IMR-90 (cell line): ENCODE data around the gene ACHE. TPM values are rescaled to one million over a fixed set of nuclear protein-coding genes. Genes with fewer than 3 reads are reported as not detected.
A peak's percentile ranks its signal among the peaks of the same experiment; 100 is the strongest.

Experiments
- ATAC-seq: fragments of 200-7000 bp; cut with Tn5 transposase; 2 replicates; pipeline ENCODE4 v1.9.1; 2020; ENCODE audit warnings: low read depth, mild to moderate bottlenecking, moderate library complexity
- BruUV-seq: library from RNA; stranded (reverse); fragments of 400-500 nt; replicated peaks from 2 replicates; lab custom pipeline; 2021; lab: Mats Ljungman, UMichigan
- CTCF ChIA-PET: fragments of 300-600 bp; formaldehyde crosslinking; extraction: SDS; loops from one replicate; lab custom pipeline; 2021; ENCODE audit warnings: antibody characterized with exemption; lab: Yijun Ruan, JAX
- POLR2A ChIA-PET: fragments of 300-600 bp; sonication (Branson Sonifier 250); formaldehyde crosslinking; loops from one replicate; lab custom pipeline; 2022; ENCODE audit warnings: antibody characterized with exemption; ENCODE audit not compliant: unreplicated experiment; lab: Charles Lee
- DNase-seq: peaks from one replicate; pipeline ENCODE4 v3.0.0; 2013
- H2AFZ ChIP-seq: replicated peaks from 2 replicates; pipeline ENCODE3; 2013; ENCODE audit warnings: low read length, mild to moderate bottlenecking; ENCODE audit not compliant: poor library complexity
- H2AK5ac ChIP-seq: 2 replicates; pipeline ENCODE4 v1.6.1; 2013; ENCODE audit warnings: low read depth, low read length, inconsistent platforms
- H2AK9ac ChIP-seq: replicated peaks from 2 replicates; pipeline ENCODE3; 2013; ENCODE audit warnings: mild to moderate bottlenecking, low read depth, low read length, moderate library complexity; ENCODE audit not compliant: poor library complexity
- H2BK120ac ChIP-seq: 2 replicates; pipeline ENCODE4 v1.6.1; 2013; ENCODE audit warnings: low read depth, low read length, inconsistent platforms
- H2BK15ac ChIP-seq: 3 replicates; pipeline ENCODE4 v1.6.1; 2013; ENCODE audit warnings: low read depth, low read length, inconsistent platforms
- H2BK20ac ChIP-seq: 2 replicates; pipeline ENCODE4 v1.6.1; 2013; ENCODE audit warnings: low read depth, mild to moderate bottlenecking, inconsistent platforms, low read length, moderate library complexity
- H2BK5ac ChIP-seq: 2 replicates; pipeline ENCODE4 v1.6.1; 2013; ENCODE audit warnings: mild to moderate bottlenecking, low read depth, low read length, inconsistent platforms; ENCODE audit not compliant: poor library complexity, severe bottlenecking
- H3K14ac ChIP-seq: replicated peaks from 2 replicates; pipeline ENCODE4 v1.6.1; 2013; ENCODE audit warnings: low read depth, low read length, inconsistent platforms
- H3K18ac ChIP-seq: 2 replicates; pipeline ENCODE4 v1.6.1; 2013; ENCODE audit warnings: low read depth, low read length, control low read depth
- H3K23ac ChIP-seq: 2 replicates; pipeline ENCODE4 v1.6.1; 2013; ENCODE audit warnings: low read depth, low read length, inconsistent platforms
- H3K27ac ChIP-seq: 2 replicates; pipeline ENCODE4 v1.5.1; 2013; ENCODE audit warnings: mild to moderate bottlenecking, control low read depth, low read length; ENCODE audit not compliant: insufficient read depth
- H3K27me3 ChIP-seq: 2 replicates; pipeline ENCODE4 v1.6.1; 2013; ENCODE audit warnings: low read length; ENCODE audit not compliant: control insufficient read depth, insufficient read depth
- H3K36me3 ChIP-seq: 2 replicates; pipeline ENCODE4 v1.6.1; 2013; ENCODE audit warnings: low read length, mixed read lengths; ENCODE audit not compliant: control insufficient read depth, insufficient read depth
- H3K4ac ChIP-seq: 2 replicates; pipeline ENCODE4 v1.6.1; 2013; ENCODE audit warnings: low read depth, low read length, inconsistent platforms
- H3K4me1 ChIP-seq: 2 replicates; pipeline ENCODE4 v1.6.1; 2013; ENCODE audit warnings: low read length, mixed read lengths; ENCODE audit not compliant: control insufficient read depth, insufficient read depth
- H3K4me2 ChIP-seq: 2 replicates; pipeline ENCODE4 v1.6.1; 2013; ENCODE audit warnings: low read depth, mild to moderate bottlenecking, control low read depth, low read length, moderate library complexity
- H3K4me3 ChIP-seq: 2 replicates; pipeline ENCODE4 v1.5.1; 2013; ENCODE audit warnings: low read depth, mild to moderate bottlenecking, control low read depth, low read length, moderate library complexity; ENCODE audit not compliant: insufficient read depth
- H3K56ac ChIP-seq: 2 replicates; pipeline ENCODE4 v1.6.1; 2013; ENCODE audit warnings: low read length, inconsistent platforms; ENCODE audit not compliant: insufficient read depth; ENCODE audit errors: extremely low read depth
- H3K79me1 ChIP-seq, 2 experiments: 2 replicates each; pipeline ENCODE4 v1.6.1; 2013; ENCODE audit warnings: low read length in 2 of 2, inconsistent platforms in 1 of 2, low read depth in 1 of 2
- H3K9ac ChIP-seq: 2 replicates; pipeline ENCODE4 v1.6.1; 2013; ENCODE audit warnings: low read depth, low read length, control low read depth
- H3K9me1 ChIP-seq: 2 replicates; pipeline ENCODE4 v1.6.1; 2013; ENCODE audit warnings: low read length, inconsistent platforms; ENCODE audit not compliant: insufficient read depth
- H3K9me3 ChIP-seq: 2 replicates; pipeline ENCODE4 v1.6.1; 2013; ENCODE audit warnings: low read length; ENCODE audit not compliant: control insufficient read depth, insufficient read depth
- H4K20me1 ChIP-seq: 2 replicates; pipeline ENCODE4 v1.6.1; 2013; ENCODE audit warnings: low read length, inconsistent platforms; ENCODE audit not compliant: insufficient read depth
- H4K5ac ChIP-seq: 2 replicates; pipeline ENCODE4 v1.6.1; 2013; ENCODE audit warnings: mild to moderate bottlenecking, low read depth, low read length, control low read depth
- H4K8ac ChIP-seq, 2 experiments: 2 replicates each; pipeline ENCODE4 v1.6.1; 2013; ENCODE audit warnings: low read depth in 2 of 2, low read length in 2 of 2, control low read depth in 1 of 2, inconsistent platforms in 1 of 2
- H4K91ac ChIP-seq: 2 replicates; pipeline ENCODE4 v1.6.1; 2013; ENCODE audit warnings: low read depth, low read length, inconsistent platforms; ENCODE audit not compliant: insufficient read depth
- BHLHE40 ChIP-seq: fragments of 150-350 bp; IDR thresholded peaks from 2 replicates; pipeline ENCODE4 v1.6.1; 2016; ENCODE audit warnings: mild to moderate bottlenecking, low read depth, low read length
- CEBPB ChIP-seq: IDR thresholded peaks from 2 replicates; pipeline ENCODE4 v1.6.1; 2012; ENCODE audit warnings: low read depth, low read length, improper control_type of control experiment
- CHD1 ChIP-seq: IDR thresholded peaks from 2 replicates; pipeline ENCODE4 v1.6.1; 2012; ENCODE audit warnings: low read depth, low read length, improper control_type of control experiment
- FOS ChIP-seq: fragments of 150-350 bp; IDR thresholded peaks from 2 replicates; pipeline ENCODE4 v1.6.1; 2016; ENCODE audit warnings: low read depth, low read length
- MAFK ChIP-seq: IDR thresholded peaks from 2 replicates; pipeline ENCODE4 v1.6.1; 2012; ENCODE audit warnings: low read depth, low read length, improper control_type of control experiment
- MXI1 ChIP-seq: IDR thresholded peaks from 2 replicates; pipeline ENCODE4 v1.6.1; 2012; ENCODE audit warnings: low read depth, mild to moderate bottlenecking, low read length, moderate library complexity, borderline replicate concordance
- NFE2L2 ChIP-seq: fragments of 150-350 bp; IDR thresholded peaks from 2 replicates; pipeline ENCODE4 v1.6.1; 2016; ENCODE audit warnings: low read depth, mild to moderate bottlenecking, low read length
- POLR2A ChIP-seq: IDR thresholded peaks from 2 replicates; pipeline ENCODE4 v1.6.1; 2012; ENCODE audit warnings: mild to moderate bottlenecking, low read depth, low read length
- RAD21 ChIP-seq: IDR thresholded peaks from 2 replicates; pipeline ENCODE4 v1.6.1; 2012; ENCODE audit warnings: low read length, improper control_type of control experiment
- RFX5 ChIP-seq: IDR thresholded peaks from 2 replicates; pipeline ENCODE4 v1.8.0; 2012; ENCODE audit warnings: low read depth, mild to moderate bottlenecking, low read length, moderate library complexity
- SMC3 ChIP-seq: fragments of 150-350 bp; IDR thresholded peaks from 2 replicates; pipeline ENCODE4 v1.6.1; 2016; ENCODE audit warnings: low read depth, mild to moderate bottlenecking, antibody characterized with exemption, low read length, moderate library complexity
- WGBS, 2 experiments: methylation state at CpG; one replicate each; pipeline versions ENCODE4 v1.1.5 to v1.1.7; 2013; ENCODE audit warnings: missing lambda C conversion rate in 2 of 2; ENCODE audit not compliant: insufficient read length in 1 of 2; ENCODE audit errors: extremely low coverage in 2 of 2; 5-methylcytosine and 5-hydroxymethylcytosine counted together
- dilution Hi-C: fragments of 300-500 bp; cut with HindIII; formaldehyde crosslinking; loops from one replicate; pipeline ENCODE4 v1.14.3; 2018; ENCODE audit warnings: low sequenced_read_pairs; ENCODE audit not compliant: unreplicated experiment
- in situ Hi-C: fragments of 300-500 bp; cut with MboI; formaldehyde crosslinking; loops from 3 replicates; pipeline ENCODE4 v1.14.3; 2019; ENCODE audit warnings: low sequenced_read_pairs, inconsistent platforms, mixed read lengths
- intact Hi-C: fragments of 100-400 bp; cut with micrococcal nuclease; formaldehyde crosslinking; loops from 2 replicates; pipeline ENCODE4 v1.10.0; 2022
- polyA plus RNA-seq, 3 experiments: library from polyadenylated mRNA; depleted of rRNA; stranded (reverse); fragments of >200 nt; gene quantifications; 2 replicates each; pipeline ENCODE4 v1.2.3, GENCODE V29; 2012; ENCODE audit warnings: low replicate concordance in 1 of 3
- total RNA-seq: library from RNA; depleted of rRNA; stranded (reverse); fragments of >200 nt; gene quantifications from 2 replicates; pipeline ENCODE4 v1.2.3, GENCODE V29; 2012
- TF ChIP-seq, protein P1 (sequence below): fragments of 150-350 bp; IDR thresholded peaks from 2 replicates; pipeline ENCODE4 v1.6.1; 2017; ENCODE audit warnings: mild to moderate bottlenecking, antibody characterized with exemption, low read length, low read depth
- TF ChIP-seq, protein P2 (sequence below): fragments of 150-350 bp; IDR thresholded peaks from 2 replicates; pipeline ENCODE4 v1.6.1; 2016; ENCODE audit warnings: low read depth, mild to moderate bottlenecking, low read length, moderate library complexity, borderline replicate concordance

Gene ACHE
- total and polyA plus RNA-seq, 2 of the 4 experiments (the other 2 are of a cell fraction) = 0.41 TPM; not detected in 1

DNA sequence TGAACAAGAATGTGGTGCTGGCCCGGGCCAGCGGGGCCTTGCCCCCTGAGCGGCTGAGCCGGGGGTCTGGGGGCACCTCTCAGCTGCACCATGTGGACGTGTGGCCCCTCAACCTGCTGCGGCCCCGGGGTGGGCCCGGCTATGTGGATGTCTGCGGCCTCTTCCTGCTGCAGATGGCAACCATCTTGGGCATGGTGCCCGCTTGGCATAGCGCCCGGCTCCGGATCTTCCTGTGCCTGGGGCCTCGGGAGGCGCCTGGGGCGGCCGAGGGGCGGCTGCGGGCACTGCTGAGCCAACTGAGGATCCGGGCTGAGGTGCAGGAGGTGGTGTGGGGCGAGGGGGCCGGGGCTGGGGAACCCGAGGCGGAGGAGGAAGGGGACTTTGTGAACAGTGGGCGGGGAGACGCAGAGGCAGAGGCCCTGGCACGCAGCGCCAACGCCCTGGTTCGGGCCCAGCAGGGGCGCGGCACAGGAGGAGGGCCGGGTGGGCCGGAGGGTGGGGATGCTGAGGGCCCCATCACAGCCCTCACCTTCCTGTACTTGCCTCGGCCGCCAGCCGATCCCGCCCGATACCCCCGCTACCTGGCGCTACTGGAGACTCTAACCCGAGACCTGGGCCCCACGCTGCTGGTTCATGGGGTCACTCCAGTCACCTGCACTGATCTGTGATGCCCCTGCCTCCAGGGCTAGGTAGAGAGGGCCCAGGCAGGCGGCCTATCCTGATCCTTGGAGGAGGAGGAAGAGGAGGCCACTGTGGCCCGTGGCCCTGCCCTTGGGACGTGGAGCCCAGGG is 29.6 kb downstream of the ACHE start (continued):
- TF ChIP-seq, protein P1, sequence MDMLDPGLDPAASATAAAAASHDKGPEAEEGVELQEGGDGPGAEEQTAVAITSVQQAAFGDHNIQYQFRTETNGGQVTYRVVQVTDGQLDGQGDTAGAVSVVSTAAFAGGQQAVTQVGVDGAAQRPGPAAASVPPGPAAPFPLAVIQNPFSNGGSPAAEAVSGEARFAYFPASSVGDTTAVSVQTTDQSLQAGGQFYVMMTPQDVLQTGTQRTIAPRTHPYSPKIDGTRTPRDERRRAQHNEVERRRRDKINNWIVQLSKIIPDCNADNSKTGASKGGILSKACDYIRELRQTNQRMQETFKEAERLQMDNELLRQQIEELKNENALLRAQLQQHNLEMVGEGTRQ = no peak
- no peak for TF ChIP-seq RFX5
- no peak for TF ChIP-seq RAD21
- TF ChIP-seq FOS = no peak

DNA sequence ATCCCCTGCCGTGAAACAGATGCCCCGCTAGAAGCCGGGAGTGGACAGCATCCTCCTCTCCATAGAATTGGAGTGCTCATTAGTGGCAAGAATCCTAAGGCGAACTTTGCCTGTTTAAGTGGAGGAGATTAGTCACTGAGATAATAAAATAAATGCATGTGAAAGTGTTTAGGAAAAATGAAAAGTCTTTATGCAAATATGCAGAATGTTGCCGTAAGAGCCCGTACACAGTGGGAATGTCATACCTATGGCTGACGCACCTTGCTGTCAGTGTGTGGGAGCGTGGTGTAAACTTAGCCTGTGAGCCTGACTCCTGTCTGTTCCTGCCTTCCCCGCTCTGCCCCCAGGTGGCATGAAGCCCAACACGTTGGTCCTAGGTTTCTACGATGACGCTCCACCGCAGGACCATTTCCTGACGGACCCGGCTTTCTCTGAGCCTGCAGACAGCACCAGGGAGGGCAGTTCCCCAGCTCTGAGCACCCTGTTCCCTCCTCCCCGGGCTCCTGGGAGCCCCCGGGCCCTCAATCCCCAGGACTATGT is 30.2 kb downstream of the ACHE start:
- H3K9ac ChIP-seq = no peak overlapping the region
- ATAC-seq (no peak), DNase-seq (peak; percentile 45)
- H4K8ac ChIP-seq = no peak overlapping the region
- CTCF ChIA-PET = no interaction called here
- no TSS peak for BruUV-seq
- H3K27me3 ChIP-seq = no peaks in the 10 kb centered on the region
- no peak overlapping the region for H2AFZ ChIP-seq
- H3K14ac ChIP-seq = no peak overlapping the region
- H3K4ac ChIP-seq = 0 out of 2 replicates have a peak overlapping the region, but pooled peaks have one; percentile 9
- no peak overlapping the region for H2BK20ac ChIP-seq
- no peak overlapping the region for H3K18ac ChIP-seq
- peaks cover 24% of the 10 kb centered on the region for H3K36me3 ChIP-seq
- POLR2A ChIA-PET = no interaction called here
- no peak overlapping the region for H4K91ac ChIP-seq
- H3K4me1 ChIP-seq = peaks cover 18% of the 10 kb centered on the region
- peaks cover 4% of the 10 kb centered on the region; the same call in 1 of the 2 replicates for H3K9me1 ChIP-seq
- H3K4me2 ChIP-seq = no peak overlapping the region
- 77% methylated on average over 7 of the region's 17 CpGs; no CpG with 5 or more reads in 1 of the 2 experiments for WGBS, 2 experiments
- no peak overlapping the region for H3K4me3 ChIP-seq
- H2AK9ac ChIP-seq = peak overlapping the region; percentile 84
- in situ Hi-C loops = loop anchor here (25.0 kb wide), 2 partner anchors 278 to 403 kb away; partner anchors contain the start of genes FBXO24, LRCH4 and SPACDR
- H3K27ac ChIP-seq = no peak overlapping the region
- no peak overlapping the region for H2BK120ac ChIP-seq
- H2BK5ac ChIP-seq = no peak overlapping the region
- H3K23ac ChIP-seq = no peak overlapping the region
- peak overlapping the region; percentile 49 for H2AK5ac ChIP-seq
- H4K5ac ChIP-seq = no peak overlapping the region
- no peak overlapping the region for H3K56ac ChIP-seq
- H3K9me3 ChIP-seq = no peaks in the 10 kb centered on the region
- H4K20me1 ChIP-seq = 0 out of 2 replicates have a peak, but pooled peaks cover 3% of the 10 kb centered on the region
- dilution Hi-C loops = no loop called here
- intact Hi-C loops = no loop called here
- H2BK15ac ChIP-seq = no peak overlapping the region
- peaks cover 3 to 35% of the 10 kb centered on the region in 2 experiments for H3K79me1 ChIP-seq
- TF ChIP-seq, protein P2, sequence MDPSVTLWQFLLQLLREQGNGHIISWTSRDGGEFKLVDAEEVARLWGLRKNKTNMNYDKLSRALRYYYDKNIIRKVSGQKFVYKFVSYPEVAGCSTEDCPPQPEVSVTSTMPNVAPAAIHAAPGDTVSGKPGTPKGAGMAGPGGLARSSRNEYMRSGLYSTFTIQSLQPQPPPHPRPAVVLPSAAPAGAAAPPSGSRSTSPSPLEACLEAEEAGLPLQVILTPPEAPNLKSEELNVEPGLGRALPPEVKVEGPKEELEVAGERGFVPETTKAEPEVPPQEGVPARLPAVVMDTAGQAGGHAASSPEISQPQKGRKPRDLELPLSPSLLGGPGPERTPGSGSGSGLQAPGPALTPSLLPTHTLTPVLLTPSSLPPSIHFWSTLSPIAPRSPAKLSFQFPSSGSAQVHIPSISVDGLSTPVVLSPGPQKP = no peak
- TF ChIP-seq CEBPB (no peak), NFE2L2 (no peak), MXI1 (no peak), RFX5 (no peak), MAFK (no peak), CHD1 (no peak), POLR2A (no peak), RAD21 (no peak), SMC3 (no peak), BHLHE40 (no peak)
